ENCODE results near the gene BCL7C. TPM values are rescaled to one million over a fixed set of nuclear protein-coding genes. Genes with fewer than 3 reads are reported as not detected.
A peak's percentile ranks its signal among the peaks of the same experiment; 100 is the strongest.

BCL7C gene
- total RNA-seq, 1 donor, result 33.3 TPM

- no peak overlapping the region for H2AFZ ChIP-seq (ENCODE audit: low read length)
- H3K27ac ChIP-seq (ENCODE audit: low read depth, low read length), result no peak overlapping the region
- H3K79me2 ChIP-seq (ENCODE audit: insufficient read depth, low read length), result no peaks in the 10 kb centered on the region
- no peaks in the 10 kb centered on the region for H3K36me3 ChIP-seq (ENCODE audit: insufficient read depth, low read length)
- no peaks in the 10 kb centered on the region for H3K27me3 ChIP-seq (ENCODE audit: insufficient read depth, low read length)
- no peaks in the 10 kb centered on the region for H3K4me1 ChIP-seq (ENCODE audit: insufficient read depth, low read length)
- H4K20me1 ChIP-seq (ENCODE audit: insufficient read depth, low read length), result no peaks in the 10 kb centered on the region
- TF ChIP-seq, protein P1, sequence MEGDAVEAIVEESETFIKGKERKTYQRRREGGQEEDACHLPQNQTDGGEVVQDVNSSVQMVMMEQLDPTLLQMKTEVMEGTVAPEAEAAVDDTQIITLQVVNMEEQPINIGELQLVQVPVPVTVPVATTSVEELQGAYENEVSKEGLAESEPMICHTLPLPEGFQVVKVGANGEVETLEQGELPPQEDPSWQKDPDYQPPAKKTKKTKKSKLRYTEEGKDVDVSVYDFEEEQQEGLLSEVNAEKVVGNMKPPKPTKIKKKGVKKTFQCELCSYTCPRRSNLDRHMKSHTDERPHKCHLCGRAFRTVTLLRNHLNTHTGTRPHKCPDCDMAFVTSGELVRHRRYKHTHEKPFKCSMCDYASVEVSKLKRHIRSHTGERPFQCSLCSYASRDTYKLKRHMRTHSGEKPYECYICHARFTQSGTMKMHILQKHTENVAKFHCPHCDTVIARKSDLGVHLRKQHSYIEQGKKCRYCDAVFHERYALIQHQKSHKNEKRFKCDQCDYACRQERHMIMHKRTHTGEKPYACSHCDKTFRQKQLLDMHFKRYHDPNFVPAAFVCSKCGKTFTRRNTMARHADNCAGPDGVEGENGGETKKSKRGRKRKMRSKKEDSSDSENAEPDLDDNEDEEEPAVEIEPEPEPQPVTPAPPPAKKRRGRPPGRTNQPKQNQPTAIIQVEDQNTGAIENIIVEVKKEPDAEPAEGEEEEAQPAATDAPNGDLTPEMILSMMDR (IDR thresholded peaks at IDR 0.05; ENCODE audit: extremely low read depth, low read depth, low read length), result no peak
- no peaks in the 10 kb centered on the region for H3K9me3 ChIP-seq (ENCODE audit: low read depth, low read length)
- DNase-seq (ENCODE audit: insufficient read length, low spot score, missing footprints), result peak; percentile 70
- H3K4me2 ChIP-seq (ENCODE audit: insufficient read depth, low read length), result no peak overlapping the region
- H3K4me3 ChIP-seq (ENCODE audit: insufficient read depth, low read length), result no peak overlapping the region
These were observed 13.2 kb upstream of the BCL7C start for GRCh38 chr16:30907064-30907463.

DNA sequence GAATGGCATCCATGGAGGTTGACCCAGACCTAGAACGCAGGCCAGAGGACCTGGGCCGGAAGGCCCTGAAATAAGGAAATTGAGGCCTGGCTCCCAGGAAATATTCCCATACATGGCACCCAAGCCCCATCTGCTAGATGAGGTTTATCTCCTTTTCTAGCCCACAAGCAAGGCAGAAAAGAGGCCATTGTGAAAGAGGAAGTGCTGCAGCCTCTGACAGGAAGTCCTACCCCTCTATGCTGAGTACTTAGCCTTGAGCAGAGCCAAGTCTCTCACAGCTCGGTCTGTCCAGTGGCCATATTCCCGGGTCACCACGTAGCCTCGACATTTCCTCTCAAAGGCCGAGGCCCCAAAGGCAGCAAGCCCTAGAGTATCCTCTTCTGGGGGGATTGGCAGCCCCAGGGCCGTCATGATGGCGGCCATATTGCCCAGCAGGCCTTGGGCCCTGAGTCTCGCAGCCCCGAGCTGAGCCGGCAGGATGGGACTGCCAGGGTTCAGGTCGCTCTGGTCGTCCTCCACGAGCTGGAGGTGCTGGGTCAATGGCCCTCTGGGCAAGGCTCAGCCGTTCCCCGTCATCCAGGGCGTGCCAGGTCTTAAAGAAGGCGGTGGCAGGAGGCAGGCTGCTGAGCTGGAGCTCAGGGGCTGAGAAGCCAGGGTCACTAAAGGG is 10.4 kb upstream of the BCL7C start:
- H3K4me3 ChIP-seq (ENCODE audit: insufficient read depth, low read length), result no peak overlapping the region
- peaks cover 5% of the 10 kb centered on the region for H3K4me1 ChIP-seq (ENCODE audit: insufficient read depth, low read length)
- no peaks in the 10 kb centered on the region for H3K27me3 ChIP-seq (ENCODE audit: insufficient read depth, low read length)
- H4K20me1 ChIP-seq (ENCODE audit: insufficient read depth, low read length), result no peaks in the 10 kb centered on the region
- peak; percentile 71 for DNase-seq (ENCODE audit: insufficient read length, low spot score, missing footprints)
- no peak overlapping the region for H3K27ac ChIP-seq (ENCODE audit: low read depth, low read length)
- H2AFZ ChIP-seq (ENCODE audit: low read length), result peak overlapping the region; percentile 35
- no peaks in the 10 kb centered on the region for H3K79me2 ChIP-seq (ENCODE audit: insufficient read depth, low read length)
- H3K4me2 ChIP-seq (ENCODE audit: insufficient read depth, low read length), result no peak overlapping the region
- TF ChIP-seq, protein P1 (IDR thresholded peaks at IDR 0.05; ENCODE audit: extremely low read depth, low read depth, low read length), result no peak
- H3K9me3 ChIP-seq (ENCODE audit: low read depth, low read length), result no peaks in the 10 kb centered on the region
- no peaks in the 10 kb centered on the region for H3K36me3 ChIP-seq (ENCODE audit: insufficient read depth, low read length)

DNA sequence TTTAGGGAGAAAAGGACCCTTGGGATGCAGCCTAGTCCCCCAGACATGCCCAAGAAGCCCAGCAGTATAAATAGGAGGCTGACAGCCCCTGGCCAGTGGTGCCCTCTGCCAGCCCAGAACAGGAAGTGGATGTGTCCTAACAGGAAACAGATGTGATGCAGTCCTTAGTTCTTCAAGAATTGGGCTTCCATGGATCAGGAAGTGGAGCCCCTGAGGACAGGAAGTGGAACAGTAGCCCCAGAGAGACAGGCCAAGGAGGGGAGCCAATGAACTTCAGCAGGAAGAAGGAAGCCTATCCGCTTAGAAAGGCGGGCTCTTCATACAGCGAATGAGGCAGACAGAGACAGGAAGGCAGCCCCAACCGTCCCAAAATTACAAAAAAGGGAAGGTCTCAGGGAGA is 9.7 kb upstream of the BCL7C start:
- no peak overlapping the region for H2AFZ ChIP-seq (ENCODE audit: low read length)
- H3K79me2 ChIP-seq (ENCODE audit: insufficient read depth, low read length), result no peaks in the 10 kb centered on the region
- H3K27ac ChIP-seq (ENCODE audit: low read depth, low read length), result no peak overlapping the region

DNA sequence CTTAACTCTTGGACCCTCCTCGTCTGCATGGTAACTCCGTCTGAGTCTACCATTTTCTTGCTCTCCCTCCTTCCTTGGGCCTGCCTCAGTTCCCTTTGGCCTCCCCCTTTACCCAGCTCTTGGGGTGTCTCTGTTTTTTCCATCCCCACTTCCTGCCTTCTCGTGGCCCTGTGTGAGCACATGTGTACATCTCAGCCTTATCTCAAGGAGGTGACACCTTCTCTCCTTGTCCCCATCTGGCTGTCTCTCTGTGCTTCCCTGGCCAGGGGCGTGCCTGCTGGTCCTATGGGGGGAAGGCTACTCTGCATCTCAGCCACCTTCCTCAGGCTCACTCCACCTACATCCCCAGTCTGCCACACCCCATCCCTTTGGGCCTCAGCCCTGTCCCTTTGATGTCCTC is 9.1 kb upstream of the BCL7C start:
- H4K20me1 ChIP-seq (ENCODE audit: insufficient read depth, low read length), result no peaks in the 10 kb centered on the region
- TF ChIP-seq, protein P1 (IDR thresholded peaks at IDR 0.05; ENCODE audit: extremely low read depth, low read depth, low read length), result no peak
- peaks cover 5% of the 10 kb centered on the region for H3K4me1 ChIP-seq (ENCODE audit: insufficient read depth, low read length)
- H3K27me3 ChIP-seq (ENCODE audit: insufficient read depth, low read length), result no peaks in the 10 kb centered on the region
- no peaks in the 10 kb centered on the region for H3K36me3 ChIP-seq (ENCODE audit: insufficient read depth, low read length)
- no peak overlapping the region for H3K27ac ChIP-seq (ENCODE audit: low read depth, low read length)
- DNase-seq (ENCODE audit: insufficient read length, low spot score, missing footprints), result peak; percentile 74
- peak overlapping the region; percentile 89 for H2AFZ ChIP-seq (ENCODE audit: low read length)
- peak overlapping the region; percentile 77 for H3K4me2 ChIP-seq (ENCODE audit: insufficient read depth, low read length)
- H3K9me3 ChIP-seq (ENCODE audit: low read depth, low read length), result no peaks in the 10 kb centered on the region
- peak overlapping the region; percentile 73 for H3K4me3 ChIP-seq (ENCODE audit: insufficient read depth, low read length)
- H3K79me2 ChIP-seq (ENCODE audit: insufficient read depth, low read length), result no peaks in the 10 kb centered on the region

More for the DNA sequence above, 9.7 kb upstream of the BCL7C start:
- no peaks in the 10 kb centered on the region for H3K9me3 ChIP-seq (ENCODE audit: low read depth, low read length)
- H3K27me3 ChIP-seq (ENCODE audit: insufficient read depth, low read length), result no peaks in the 10 kb centered on the region
- TF ChIP-seq, protein P1 (IDR thresholded peaks at IDR 0.05; ENCODE audit: extremely low read depth, low read depth, low read length), result no peak
- H3K4me3 ChIP-seq (ENCODE audit: insufficient read depth, low read length), result no peak overlapping the region
- H4K20me1 ChIP-seq (ENCODE audit: insufficient read depth, low read length), result no peaks in the 10 kb centered on the region
- peak; percentile 80 for DNase-seq (ENCODE audit: insufficient read length, low spot score, missing footprints)
- peaks cover 5% of the 10 kb centered on the region for H3K4me1 ChIP-seq (ENCODE audit: insufficient read depth, low read length)
- no peaks in the 10 kb centered on the region for H3K36me3 ChIP-seq (ENCODE audit: insufficient read depth, low read length)
- no peak overlapping the region for H3K4me2 ChIP-seq (ENCODE audit: insufficient read depth, low read length)

All from osteoblast (primary cell).